ENCODE results near the gene HP1BP3.

Gene HP1BP3

DNA sequence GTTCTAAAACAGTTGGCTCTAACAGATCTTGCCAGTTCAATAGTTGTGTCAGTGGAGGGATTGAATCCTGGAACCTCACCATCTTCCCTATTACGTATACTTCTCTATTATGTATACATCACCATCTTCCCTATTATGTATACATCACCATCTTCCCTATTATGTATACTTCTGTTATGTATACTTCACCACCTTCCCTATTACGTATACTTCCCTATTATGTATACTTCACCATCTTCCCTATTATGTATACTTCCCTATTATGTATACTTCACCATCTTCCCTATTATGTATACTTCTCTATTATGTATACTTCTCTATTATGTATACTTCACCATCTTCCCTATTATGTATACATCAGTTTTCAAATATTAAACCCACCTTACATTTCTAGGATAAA, 34.4 kb upstream of the HP1BP3 start:
- H3K36me3 ChIP-seq (replicated peaks; ENCODE audit: low read depth, low read length) = no peaks in the 10 kb centered on the region
- no peak for TF ChIP-seq EZH2phosphoT487 (IDR thresholded peaks at IDR 0.05; ENCODE audit: low read depth)
- TF ChIP-seq, protein P1, sequence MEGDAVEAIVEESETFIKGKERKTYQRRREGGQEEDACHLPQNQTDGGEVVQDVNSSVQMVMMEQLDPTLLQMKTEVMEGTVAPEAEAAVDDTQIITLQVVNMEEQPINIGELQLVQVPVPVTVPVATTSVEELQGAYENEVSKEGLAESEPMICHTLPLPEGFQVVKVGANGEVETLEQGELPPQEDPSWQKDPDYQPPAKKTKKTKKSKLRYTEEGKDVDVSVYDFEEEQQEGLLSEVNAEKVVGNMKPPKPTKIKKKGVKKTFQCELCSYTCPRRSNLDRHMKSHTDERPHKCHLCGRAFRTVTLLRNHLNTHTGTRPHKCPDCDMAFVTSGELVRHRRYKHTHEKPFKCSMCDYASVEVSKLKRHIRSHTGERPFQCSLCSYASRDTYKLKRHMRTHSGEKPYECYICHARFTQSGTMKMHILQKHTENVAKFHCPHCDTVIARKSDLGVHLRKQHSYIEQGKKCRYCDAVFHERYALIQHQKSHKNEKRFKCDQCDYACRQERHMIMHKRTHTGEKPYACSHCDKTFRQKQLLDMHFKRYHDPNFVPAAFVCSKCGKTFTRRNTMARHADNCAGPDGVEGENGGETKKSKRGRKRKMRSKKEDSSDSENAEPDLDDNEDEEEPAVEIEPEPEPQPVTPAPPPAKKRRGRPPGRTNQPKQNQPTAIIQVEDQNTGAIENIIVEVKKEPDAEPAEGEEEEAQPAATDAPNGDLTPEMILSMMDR (IDR thresholded peaks at IDR 0.05; ENCODE audit: low read depth, low read length) = no peak

GRCh38 chr1:20819818-20820217, 32.7 kb upstream of the HP1BP3 start:
- H3K4me2 ChIP-seq (ENCODE audit: low read length) = no peak overlapping the region
- H3K27ac ChIP-seq (ENCODE audit: low read length) = no peak overlapping the region
- H3K79me2 ChIP-seq (ENCODE audit: low read length) = no peaks in the 10 kb centered on the region
- H3K4me3 ChIP-seq (ENCODE audit: low read length) = no peak overlapping the region
- no peak overlapping the region for H3K9ac ChIP-seq (ENCODE audit: low read length)
- H2AFZ ChIP-seq (ENCODE audit: low read depth, low read length) = no peak overlapping the region
- H4K20me1 ChIP-seq (ENCODE audit: insufficient read depth, low read length) = no peaks in the 10 kb centered on the region
- H3K27me3 ChIP-seq (ENCODE audit: low read depth, low read length) = no peaks in the 10 kb centered on the region
- H3K4me1 ChIP-seq (ENCODE audit: low read length) = no peaks in the 10 kb centered on the region
- no peaks in the 10 kb centered on the region for H3K36me3 ChIP-seq (replicated peaks; ENCODE audit: low read depth, low read length)
- TF ChIP-seq EZH2phosphoT487 (IDR thresholded peaks at IDR 0.05; ENCODE audit: low read depth) = no peak
- TF ChIP-seq, protein P1 (IDR thresholded peaks at IDR 0.05; ENCODE audit: low read depth, low read length) = no peak
- no peaks in the 10 kb centered on the region for H3K9me3 ChIP-seq (ENCODE audit: insufficient read depth, low read length)

More for the DNA sequence above, 34.4 kb upstream of the HP1BP3 start:
- H3K9ac ChIP-seq (ENCODE audit: low read length) = no peak overlapping the region
- no peaks in the 10 kb centered on the region for H3K9me3 ChIP-seq (ENCODE audit: insufficient read depth, low read length)
- no peak overlapping the region for H3K4me2 ChIP-seq (ENCODE audit: low read length)
- H3K4me1 ChIP-seq (ENCODE audit: low read length) = no peaks in the 10 kb centered on the region
- no peak overlapping the region for H3K27ac ChIP-seq (ENCODE audit: low read length)
- no peaks in the 10 kb centered on the region for H3K79me2 ChIP-seq (ENCODE audit: low read length)
- H3K27me3 ChIP-seq (ENCODE audit: low read depth, low read length) = no peaks in the 10 kb centered on the region
- no peaks in the 10 kb centered on the region for H4K20me1 ChIP-seq (ENCODE audit: insufficient read depth, low read length)
- no peak overlapping the region for H2AFZ ChIP-seq (ENCODE audit: low read depth, low read length)
- H3K4me3 ChIP-seq (ENCODE audit: low read length) = no peak overlapping the region

DNA sequence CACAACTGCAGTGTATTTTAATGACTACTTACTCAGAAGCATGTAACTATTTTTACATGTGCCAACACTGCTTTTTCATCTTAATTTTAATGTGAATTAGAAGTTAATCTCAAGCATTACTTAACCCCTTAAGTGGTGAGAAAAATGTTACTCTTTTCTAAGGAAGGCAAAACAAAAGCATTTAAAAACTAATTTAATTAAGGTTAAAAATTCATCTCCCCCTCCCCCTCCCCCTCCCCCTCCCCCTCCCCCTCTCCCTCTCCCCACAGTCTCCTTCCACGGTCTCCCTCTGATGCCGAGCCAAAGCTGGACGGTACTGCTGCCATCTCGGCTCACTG, 27.4 kb upstream of the HP1BP3 start:
- no peak overlapping the region for H2AFZ ChIP-seq (ENCODE audit: low read depth, low read length)
- no peak overlapping the region for H3K4me3 ChIP-seq (ENCODE audit: low read length)
- H3K27ac ChIP-seq (ENCODE audit: low read length) = no peak overlapping the region
- no peak overlapping the region for H3K9ac ChIP-seq (ENCODE audit: low read length)
- peaks cover 3% of the 10 kb centered on the region for H3K36me3 ChIP-seq (replicated peaks; ENCODE audit: low read depth, low read length)
- H4K20me1 ChIP-seq (ENCODE audit: insufficient read depth, low read length) = no peaks in the 10 kb centered on the region
- no peaks in the 10 kb centered on the region for H3K79me2 ChIP-seq (ENCODE audit: low read length)
- H3K4me1 ChIP-seq (ENCODE audit: low read length) = no peaks in the 10 kb centered on the region
- no peak for TF ChIP-seq EZH2phosphoT487 (IDR thresholded peaks at IDR 0.05; ENCODE audit: low read depth)
- TF ChIP-seq, protein P1 (IDR thresholded peaks at IDR 0.05; ENCODE audit: low read depth, low read length) = no peak
- H3K9me3 ChIP-seq (ENCODE audit: insufficient read depth, low read length) = no peaks in the 10 kb centered on the region
- H3K4me2 ChIP-seq (ENCODE audit: low read length) = no peak overlapping the region
- H3K27me3 ChIP-seq (ENCODE audit: low read depth, low read length) = no peaks in the 10 kb centered on the region

GRCh38 chr1:20811916-20812315, 24.8 kb upstream of the HP1BP3 start:
- no peaks in the 10 kb centered on the region for H4K20me1 ChIP-seq (ENCODE audit: insufficient read depth, low read length)
- no peaks in the 10 kb centered on the region for H3K27me3 ChIP-seq (ENCODE audit: low read depth, low read length)
- no peak overlapping the region for H2AFZ ChIP-seq (ENCODE audit: low read depth, low read length)
- no peaks in the 10 kb centered on the region for H3K79me2 ChIP-seq (ENCODE audit: low read length)
- no peaks in the 10 kb centered on the region for H3K4me1 ChIP-seq (ENCODE audit: low read length)
- no peak overlapping the region for H3K27ac ChIP-seq (ENCODE audit: low read length)
- H3K36me3 ChIP-seq (replicated peaks; ENCODE audit: low read depth, low read length) = peaks cover 3% of the 10 kb centered on the region
- TF ChIP-seq, protein P1 (IDR thresholded peaks at IDR 0.05; ENCODE audit: low read depth, low read length) = no peak
- no peak for TF ChIP-seq EZH2phosphoT487 (IDR thresholded peaks at IDR 0.05; ENCODE audit: low read depth)
- no peak overlapping the region for H3K9ac ChIP-seq (ENCODE audit: low read length)
- no peaks in the 10 kb centered on the region for H3K9me3 ChIP-seq (ENCODE audit: insufficient read depth, low read length)
- no peak overlapping the region for H3K4me3 ChIP-seq (ENCODE audit: low read length)
- no peak overlapping the region for H3K4me2 ChIP-seq (ENCODE audit: low read length)
